ENCODE results near the gene CPN2.
A peak's percentile ranks its signal among the peaks of the same experiment; 100 is the strongest.

CPN2 gene

DNA sequence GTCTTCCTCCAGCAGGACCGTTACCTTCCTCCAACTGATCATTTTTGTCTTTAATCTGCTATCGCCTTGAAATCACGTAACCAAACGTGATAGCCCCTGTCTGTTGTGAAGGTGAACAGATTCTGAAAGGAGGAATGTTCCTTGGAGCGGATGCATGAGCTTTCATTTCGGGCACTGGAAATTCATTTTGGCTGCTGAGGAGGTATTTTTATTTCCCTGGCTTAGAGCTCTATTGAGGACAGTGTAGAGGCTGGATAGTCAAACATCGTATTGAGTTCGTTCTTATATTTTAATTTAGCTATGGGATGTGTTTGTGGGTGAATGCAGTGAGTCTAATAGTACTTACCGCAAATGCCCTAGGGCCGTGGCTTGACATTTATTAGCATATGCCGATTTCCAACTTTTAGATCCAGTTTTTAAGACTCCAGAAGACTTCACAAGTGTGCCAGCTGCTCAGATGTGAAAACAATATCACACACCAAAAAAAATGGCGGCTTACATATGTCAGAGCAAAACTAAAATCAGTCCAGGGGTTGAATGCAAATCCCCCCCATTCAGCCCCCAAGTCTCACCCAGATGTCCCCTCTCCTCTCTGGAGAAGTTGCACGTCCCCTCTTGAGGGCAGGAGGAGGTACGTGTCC, 22.1 kb downstream of the CPN2 start:
- H3K9ac ChIP-seq (ENCODE audit: low read length), result no peak overlapping the region
- no peak overlapping the region for H3K4me2 ChIP-seq (ENCODE audit: low read length)
- DNase-seq, result no peak
- H2AK5ac ChIP-seq (ENCODE audit: low read length), result no peak overlapping the region
- H4K8ac ChIP-seq (ENCODE audit: low read depth, low read length), result no peak overlapping the region
- H2BK120ac ChIP-seq (ENCODE audit: low read depth, low read length), result no peak overlapping the region
- no peak overlapping the region for H3K27ac ChIP-seq (ENCODE audit: low read depth, low read length)
- no peak overlapping the region for H2BK5ac ChIP-seq (ENCODE audit: low read length)
- H4K5ac ChIP-seq (ENCODE audit: low read length), result no peak overlapping the region
- H3K79me1 ChIP-seq (ENCODE audit: low read length), result no peaks in the 10 kb centered on the region
- peaks cover 4% of the 10 kb centered on the region for H3K4me1 ChIP-seq (ENCODE audit: control insufficient read depth, low read depth, low read length)
- no peak overlapping the region for H2BK15ac ChIP-seq (replicated peaks; ENCODE audit: low read depth)
- no peaks in the 10 kb centered on the region for H3K79me2 ChIP-seq (ENCODE audit: control insufficient read depth, insufficient read depth, low read length)
- H3K36me3 ChIP-seq (ENCODE audit: control insufficient read depth, insufficient read depth, low read length), result no peaks in the 10 kb centered on the region
- no CpG with 5 or more reads among the region's 14 CpGs for WGBS (ENCODE audit: extremely low coverage, insufficient coverage, low lambda C conversion rate)
- H3K4ac ChIP-seq (ENCODE audit: low read depth, low read length), result no peak overlapping the region
- no peak overlapping the region for H3K56ac ChIP-seq (ENCODE audit: low read length)
- no peaks in the 10 kb centered on the region for H3K27me3 ChIP-seq (ENCODE audit: insufficient read depth, low read length, poor library complexity)
- no peak overlapping the region for H3K23ac ChIP-seq (ENCODE audit: low read length)
- no peak overlapping the region for H3K4me3 ChIP-seq (ENCODE audit: low read length)
- no peak overlapping the region for H3K18ac ChIP-seq (ENCODE audit: low read length)

DNA sequence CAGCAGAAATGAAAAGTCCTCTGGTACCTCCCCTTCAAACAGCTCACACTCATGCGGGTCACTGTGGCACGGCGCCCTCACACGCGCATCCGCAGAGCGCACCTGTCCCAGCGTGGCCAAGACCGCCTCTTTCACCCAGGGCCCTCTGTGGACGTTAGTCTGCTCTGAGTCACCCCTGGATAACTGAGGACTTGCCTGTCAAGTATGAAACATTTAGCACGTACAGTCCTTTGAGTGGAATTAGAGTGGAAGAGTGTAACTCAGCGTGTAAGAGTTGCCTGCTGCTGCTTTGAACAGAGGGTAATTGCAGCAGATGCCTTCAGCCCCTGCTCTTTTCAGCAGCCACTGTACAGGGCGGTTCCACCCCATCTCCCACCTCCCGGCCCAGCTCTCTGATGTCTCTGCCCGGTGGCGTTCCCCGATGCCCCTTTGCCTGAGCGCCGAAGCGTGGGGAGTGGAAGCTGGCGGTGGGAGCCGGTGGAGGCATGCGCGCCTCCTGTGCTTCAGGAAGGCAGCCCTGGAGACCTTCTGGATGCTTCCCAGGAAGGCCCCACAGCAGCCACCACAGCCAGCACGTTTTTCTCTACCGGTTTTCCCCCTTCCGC, 23.0 kb downstream of the CPN2 start:
- Histone ChIP-seq H2BK5ac (ENCODE audit: low read length) (no peak overlapping the region), H3K23ac (ENCODE audit: low read length) (no peak overlapping the region), H2BK120ac (ENCODE audit: low read depth, low read length) (no peak overlapping the region), H3K18ac (ENCODE audit: low read length) (no peak overlapping the region), H3K79me1 (ENCODE audit: low read length) (no peaks in the 10 kb centered on the region), H2BK15ac (replicated peaks; ENCODE audit: low read depth) (no peak overlapping the region), H3K4me1 (ENCODE audit: control insufficient read depth, low read depth, low read length) (peaks cover 4% of the 10 kb centered on the region), H4K8ac (ENCODE audit: low read depth, low read length) (no peak overlapping the region), H4K5ac (ENCODE audit: low read length) (no peak overlapping the region), H3K4ac (ENCODE audit: low read depth, low read length) (no peak overlapping the region), H3K36me3 (ENCODE audit: control insufficient read depth, insufficient read depth, low read length) (no peaks in the 10 kb centered on the region), H3K9ac (ENCODE audit: low read length) (no peak overlapping the region), H3K27ac (ENCODE audit: low read depth, low read length) (no peak overlapping the region), H3K4me2 (ENCODE audit: low read length) (no peak overlapping the region), H3K79me2 (ENCODE audit: control insufficient read depth, insufficient read depth, low read length) (no peaks in the 10 kb centered on the region), H2AK5ac (ENCODE audit: low read length) (no peak overlapping the region), H3K27me3 (ENCODE audit: insufficient read depth, low read length, poor library complexity) (no peaks in the 10 kb centered on the region), H3K56ac (ENCODE audit: low read length) (no peak overlapping the region), H3K4me3 (ENCODE audit: low read length) (no peak overlapping the region)
- WGBS (ENCODE audit: extremely low coverage, insufficient coverage, low lambda C conversion rate), result no CpG with 5 or more reads among the region's 27 CpGs
- DNase-seq, result no peak

DNA sequence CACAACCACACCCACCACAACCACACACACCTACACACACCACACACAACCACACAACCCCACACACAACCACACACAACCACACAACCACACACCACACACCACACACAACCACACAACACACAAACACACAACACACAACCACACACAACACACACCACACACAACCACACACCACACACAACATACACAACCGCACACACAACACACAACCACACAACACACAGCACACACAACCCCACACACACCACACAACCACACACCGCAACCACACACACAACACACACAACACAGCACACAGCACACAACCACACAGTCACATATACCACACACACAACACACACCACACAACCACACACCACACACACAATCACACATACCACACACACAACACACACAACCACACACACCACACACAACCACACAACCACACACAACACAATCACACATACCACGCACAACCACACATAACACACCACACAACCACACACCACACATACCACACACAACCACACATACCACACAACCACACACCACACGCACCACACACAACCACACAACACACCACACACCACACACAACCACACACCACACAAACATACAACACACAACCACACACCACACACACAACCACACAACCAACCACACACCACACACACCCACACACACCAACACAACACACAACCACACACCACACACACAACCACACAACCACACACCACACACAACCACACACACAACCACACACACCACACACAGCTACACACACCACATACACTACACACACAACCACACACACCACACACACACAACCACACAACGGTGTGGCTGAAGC, 23.7 kb downstream of the CPN2 start:
- no peak overlapping the region for H2BK15ac ChIP-seq (replicated peaks; ENCODE audit: low read depth)
- WGBS (ENCODE audit: extremely low coverage, insufficient coverage, low lambda C conversion rate), result 100% methylated on average over 3 of the region's 5 CpGs
- no peak overlapping the region for H4K5ac ChIP-seq (ENCODE audit: low read length)
- no peak overlapping the region for H2BK120ac ChIP-seq (ENCODE audit: low read depth, low read length)
- no peak overlapping the region for H3K9ac ChIP-seq (ENCODE audit: low read length)
- H3K4me2 ChIP-seq (ENCODE audit: low read length), result no peak overlapping the region
- no peak overlapping the region for H3K4ac ChIP-seq (ENCODE audit: low read depth, low read length)
- H3K36me3 ChIP-seq (ENCODE audit: control insufficient read depth, insufficient read depth, low read length), result no peaks in the 10 kb centered on the region
- no peak overlapping the region for H4K8ac ChIP-seq (ENCODE audit: low read depth, low read length)
- no peak overlapping the region for H2AK5ac ChIP-seq (ENCODE audit: low read length)
- no peak overlapping the region for H3K4me3 ChIP-seq (ENCODE audit: low read length)
- no peaks in the 10 kb centered on the region for H3K27me3 ChIP-seq (ENCODE audit: insufficient read depth, low read length, poor library complexity)
- H3K56ac ChIP-seq (ENCODE audit: low read length), result no peak overlapping the region
- no peaks in the 10 kb centered on the region for H3K79me1 ChIP-seq (ENCODE audit: low read length)
- H2BK5ac ChIP-seq (ENCODE audit: low read length), result no peak overlapping the region
- DNase-seq, result peak; percentile 74
- H3K18ac ChIP-seq (ENCODE audit: low read length), result no peak overlapping the region
- H3K23ac ChIP-seq (ENCODE audit: low read length), result no peak overlapping the region
- no peak overlapping the region for H3K27ac ChIP-seq (ENCODE audit: low read depth, low read length)
- peaks cover 2% of the 10 kb centered on the region for H3K4me1 ChIP-seq (ENCODE audit: control insufficient read depth, low read depth, low read length)
- H3K79me2 ChIP-seq (ENCODE audit: control insufficient read depth, insufficient read depth, low read length), result no peaks in the 10 kb centered on the region

DNA sequence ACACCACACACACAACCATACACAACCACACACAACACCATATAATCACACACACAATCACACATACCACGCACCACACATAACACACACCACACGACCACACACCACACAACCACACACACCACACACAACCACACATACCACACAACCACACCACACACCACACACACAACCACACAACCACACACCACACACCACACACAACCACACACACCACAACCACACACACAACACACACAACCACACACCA, 24.2 kb downstream of the CPN2 start:
- Histone ChIP-seq H3K27ac (ENCODE audit: low read depth, low read length) (no peak overlapping the region), H3K56ac (ENCODE audit: low read length) (no peak overlapping the region), H4K8ac (ENCODE audit: low read depth, low read length) (no peak overlapping the region), H3K79me1 (ENCODE audit: low read length) (no peaks in the 10 kb centered on the region), H2BK15ac (replicated peaks; ENCODE audit: low read depth) (no peak overlapping the region), H4K5ac (ENCODE audit: low read length) (no peak overlapping the region), H3K36me3 (ENCODE audit: control insufficient read depth, insufficient read depth, low read length) (no peaks in the 10 kb centered on the region), H3K4me3 (ENCODE audit: low read length) (no peak overlapping the region), H3K4ac (ENCODE audit: low read depth, low read length) (no peak overlapping the region), H2BK5ac (ENCODE audit: low read length) (no peak overlapping the region), H2BK120ac (ENCODE audit: low read depth, low read length) (no peak overlapping the region), H3K79me2 (ENCODE audit: control insufficient read depth, insufficient read depth, low read length) (no peaks in the 10 kb centered on the region), H3K27me3 (ENCODE audit: insufficient read depth, low read length, poor library complexity) (no peaks in the 10 kb centered on the region), H3K4me1 (ENCODE audit: control insufficient read depth, low read depth, low read length) (peaks cover 2% of the 10 kb centered on the region), H2AK5ac (ENCODE audit: low read length) (no peak overlapping the region), H3K18ac (ENCODE audit: low read length) (no peak overlapping the region), H3K4me2 (ENCODE audit: low read length) (no peak overlapping the region), H3K9ac (ENCODE audit: low read length) (no peak overlapping the region), H3K23ac (ENCODE audit: low read length) (no peak overlapping the region)
- WGBS (ENCODE audit: extremely low coverage, insufficient coverage, low lambda C conversion rate), result 100% methylated on average over 1 of the region's 2 CpGs
- DNase-seq, result no peak

DNA sequence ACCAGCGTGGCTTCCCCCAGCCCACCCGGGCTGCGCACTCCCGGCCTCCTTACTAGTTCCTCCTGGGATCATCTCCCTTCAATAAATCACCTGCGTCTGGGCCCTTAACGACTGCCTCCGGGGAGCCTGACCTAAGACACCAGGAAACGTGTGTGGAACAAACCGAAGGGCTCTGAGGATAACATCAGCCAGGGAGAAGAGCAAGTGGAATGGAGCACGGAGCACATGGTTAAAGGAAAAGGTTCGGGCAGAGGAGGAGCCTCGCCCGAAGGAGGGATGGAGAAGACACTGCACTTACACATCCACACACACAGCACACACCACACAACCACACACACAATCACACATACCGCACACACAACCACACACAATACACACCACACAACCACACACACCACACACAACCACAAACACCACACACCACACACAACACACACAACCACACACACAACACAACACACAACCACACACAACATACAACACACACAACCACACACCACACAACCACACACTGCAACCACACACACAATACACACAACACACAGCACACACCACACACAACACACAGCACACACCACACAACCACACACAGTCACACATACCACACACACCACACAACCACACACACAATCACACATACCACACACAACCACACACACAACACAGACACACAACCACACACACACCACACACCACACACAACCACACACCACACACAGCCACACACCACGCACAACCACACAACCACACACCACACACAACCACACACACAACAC, 24.7 kb downstream of the CPN2 start:
- Histone ChIP-seq H4K5ac (ENCODE audit: low read length) (no peak overlapping the region), H3K4me2 (ENCODE audit: low read length) (no peak overlapping the region), H3K36me3 (ENCODE audit: control insufficient read depth, insufficient read depth, low read length) (no peaks in the 10 kb centered on the region), H3K4ac (ENCODE audit: low read depth, low read length) (no peak overlapping the region), H3K79me2 (ENCODE audit: control insufficient read depth, insufficient read depth, low read length) (no peaks in the 10 kb centered on the region), H3K27me3 (ENCODE audit: insufficient read depth, low read length, poor library complexity) (no peaks in the 10 kb centered on the region), H2AK5ac (ENCODE audit: low read length) (peak overlapping the region; percentile 31), H3K79me1 (ENCODE audit: low read length) (no peaks in the 10 kb centered on the region), H3K18ac (ENCODE audit: low read length) (no peak overlapping the region), H3K23ac (ENCODE audit: low read length) (no peak overlapping the region), H2BK120ac (ENCODE audit: low read depth, low read length) (no peak overlapping the region), H3K4me3 (ENCODE audit: low read length) (no peak overlapping the region), H3K9ac (ENCODE audit: low read length) (no peak overlapping the region), H3K56ac (ENCODE audit: low read length) (peak overlapping the region; percentile 25), H3K27ac (ENCODE audit: low read depth, low read length) (no peak overlapping the region), H2BK15ac (replicated peaks; ENCODE audit: low read depth) (no peak overlapping the region), H3K4me1 (ENCODE audit: control insufficient read depth, low read depth, low read length) (peaks cover 2% of the 10 kb centered on the region), H4K8ac (ENCODE audit: low read depth, low read length) (no peak overlapping the region), H2BK5ac (ENCODE audit: low read length) (peak overlapping the region; percentile 27)
- WGBS (ENCODE audit: extremely low coverage, insufficient coverage, low lambda C conversion rate), result no CpG with 5 or more reads among the region's 15 CpGs
- peak; percentile 77 for DNase-seq
